ENCODE data around the gene AGRP.

AGRP gene

DNA sequence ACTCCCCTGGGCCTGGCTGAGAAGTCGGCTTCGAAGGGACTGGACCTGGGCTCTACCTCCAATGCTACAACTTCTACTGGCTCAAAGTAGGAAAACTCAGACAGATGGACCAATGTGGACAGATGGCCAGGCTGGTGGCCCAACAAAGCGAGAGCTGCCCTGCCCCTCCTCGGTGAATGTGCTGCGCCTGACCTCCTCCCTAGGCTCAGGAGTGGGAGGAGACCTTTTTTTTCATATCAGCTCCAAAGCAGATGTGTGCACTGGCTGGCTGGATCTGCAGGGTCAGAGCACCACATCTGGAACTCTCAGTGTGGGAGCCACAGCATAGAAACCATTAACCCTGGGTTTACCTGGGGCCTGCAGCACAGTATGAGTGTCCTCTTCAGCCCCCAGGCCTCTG, 23.2 kb downstream of the AGRP start:
- Histone ChIP-seq H3K36me3 (no peaks in the 10 kb centered on the region), H3K27ac (peak overlapping the region in 1 of 2 donors; percentile 54), H3K9me3 (no peaks in the 10 kb centered on the region), H3K4me1 (peaks cover 0 to 85% (median 57%) of the 10 kb centered on the region in 4 donors), H3K4me3 (no peak overlapping the region), H3K27me3 (no peaks in the 10 kb centered on the region)
- intact Hi-C loops (cut with DNase I; ENCODE audit: low total_unique reads), result loop anchor here (5.0 kb wide), 1 partner anchor 33 kb away; no protein-coding TSS in a partner anchor
- TF ChIP-seq, protein P1, sequence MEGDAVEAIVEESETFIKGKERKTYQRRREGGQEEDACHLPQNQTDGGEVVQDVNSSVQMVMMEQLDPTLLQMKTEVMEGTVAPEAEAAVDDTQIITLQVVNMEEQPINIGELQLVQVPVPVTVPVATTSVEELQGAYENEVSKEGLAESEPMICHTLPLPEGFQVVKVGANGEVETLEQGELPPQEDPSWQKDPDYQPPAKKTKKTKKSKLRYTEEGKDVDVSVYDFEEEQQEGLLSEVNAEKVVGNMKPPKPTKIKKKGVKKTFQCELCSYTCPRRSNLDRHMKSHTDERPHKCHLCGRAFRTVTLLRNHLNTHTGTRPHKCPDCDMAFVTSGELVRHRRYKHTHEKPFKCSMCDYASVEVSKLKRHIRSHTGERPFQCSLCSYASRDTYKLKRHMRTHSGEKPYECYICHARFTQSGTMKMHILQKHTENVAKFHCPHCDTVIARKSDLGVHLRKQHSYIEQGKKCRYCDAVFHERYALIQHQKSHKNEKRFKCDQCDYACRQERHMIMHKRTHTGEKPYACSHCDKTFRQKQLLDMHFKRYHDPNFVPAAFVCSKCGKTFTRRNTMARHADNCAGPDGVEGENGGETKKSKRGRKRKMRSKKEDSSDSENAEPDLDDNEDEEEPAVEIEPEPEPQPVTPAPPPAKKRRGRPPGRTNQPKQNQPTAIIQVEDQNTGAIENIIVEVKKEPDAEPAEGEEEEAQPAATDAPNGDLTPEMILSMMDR (IDR thresholded peaks at IDR 0.05), result no peak
- no peak for DNase-seq

DNA sequence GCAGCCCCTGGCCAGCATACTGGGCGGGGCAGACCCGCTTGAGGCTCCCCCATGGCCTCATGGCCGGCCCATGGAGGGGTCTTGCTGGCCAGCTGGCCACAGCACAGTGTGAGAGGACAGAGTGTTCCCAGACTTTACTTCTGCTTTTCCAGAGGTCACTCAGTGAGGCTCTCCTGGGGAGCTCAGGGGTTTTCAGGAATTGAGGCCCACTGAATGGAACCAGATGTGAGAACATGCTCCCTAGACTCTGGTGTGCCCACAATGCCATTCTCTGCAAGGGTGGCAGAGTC, 23.5 kb downstream of the AGRP start:
- no peak overlapping the region for H3K4me3 ChIP-seq
- peak overlapping the region; percentile 46 to 54 for H3K27ac ChIP-seq
- H3K27me3 ChIP-seq, result no peaks in the 10 kb centered on the region
- intact Hi-C loops (cut with DNase I; ENCODE audit: low total_unique reads), result loop anchor here (5.0 kb wide), 1 partner anchor 33 kb away; no protein-coding TSS in a partner anchor
- no peaks in the 10 kb centered on the region for H3K9me3 ChIP-seq
- H3K4me1 ChIP-seq, result peaks cover 0 to 83% (median 53%) of the 10 kb centered on the region in 4 donors
- DNase-seq, result no peak
- TF ChIP-seq, protein P1 (IDR thresholded peaks at IDR 0.05), result no peak
- no peaks in the 10 kb centered on the region for H3K36me3 ChIP-seq

DNA sequence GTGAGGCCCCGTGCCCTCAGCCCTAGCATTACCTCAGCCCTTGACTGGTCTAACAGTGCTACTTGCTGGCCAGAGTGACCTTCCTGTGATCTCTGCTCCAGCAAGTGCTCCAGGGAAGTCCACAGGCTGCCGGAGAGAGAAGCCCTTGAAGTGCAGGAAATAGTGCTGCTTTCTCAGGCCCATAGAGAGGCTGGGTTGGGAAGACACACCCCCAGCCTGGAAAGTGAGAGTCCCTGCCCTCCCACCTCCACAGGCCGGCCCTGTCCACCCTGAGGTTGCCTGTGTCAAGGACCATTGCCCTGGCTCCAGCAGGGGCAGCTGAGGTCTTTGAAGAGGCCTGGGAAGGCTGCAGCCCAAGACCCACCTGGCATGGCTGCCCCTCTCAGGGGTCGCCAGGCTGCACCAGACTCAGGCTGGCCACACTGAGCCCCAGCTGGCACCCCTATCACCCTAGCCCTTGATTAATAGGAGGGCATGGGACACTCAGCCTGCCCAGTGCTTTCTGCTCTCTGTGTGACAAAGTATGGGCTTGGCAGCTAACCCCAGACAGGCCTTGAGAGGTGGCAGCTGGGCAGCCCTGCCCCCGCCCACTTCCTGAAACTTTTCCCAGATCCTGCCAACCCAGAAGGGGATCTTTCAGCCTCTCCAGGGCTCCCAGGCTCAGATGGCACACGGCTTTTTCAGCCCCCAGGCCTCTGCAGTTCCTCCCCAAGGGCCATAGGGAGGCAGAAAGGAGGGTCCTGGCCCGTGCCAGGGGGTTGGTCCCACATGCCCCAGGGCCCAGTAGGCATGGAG, 24.1 kb downstream of the AGRP start:
- intact Hi-C loops (cut with DNase I; ENCODE audit: low total_unique reads), result no loop called here
- Histone ChIP-seq H3K4me3 (no peak overlapping the region), H3K36me3 (no peaks in the 10 kb centered on the region), H3K27me3 (no peaks in the 10 kb centered on the region), H3K9me3 (no peaks in the 10 kb centered on the region), H3K27ac (peak overlapping the region; percentile 46 to 54), H3K4me1 (peaks cover 0 to 78% (median 50%) of the 10 kb centered on the region in 4 donors)
- TF ChIP-seq, protein P1 (IDR thresholded peaks at IDR 0.05), result no peak
- no peak for DNase-seq

DNA sequence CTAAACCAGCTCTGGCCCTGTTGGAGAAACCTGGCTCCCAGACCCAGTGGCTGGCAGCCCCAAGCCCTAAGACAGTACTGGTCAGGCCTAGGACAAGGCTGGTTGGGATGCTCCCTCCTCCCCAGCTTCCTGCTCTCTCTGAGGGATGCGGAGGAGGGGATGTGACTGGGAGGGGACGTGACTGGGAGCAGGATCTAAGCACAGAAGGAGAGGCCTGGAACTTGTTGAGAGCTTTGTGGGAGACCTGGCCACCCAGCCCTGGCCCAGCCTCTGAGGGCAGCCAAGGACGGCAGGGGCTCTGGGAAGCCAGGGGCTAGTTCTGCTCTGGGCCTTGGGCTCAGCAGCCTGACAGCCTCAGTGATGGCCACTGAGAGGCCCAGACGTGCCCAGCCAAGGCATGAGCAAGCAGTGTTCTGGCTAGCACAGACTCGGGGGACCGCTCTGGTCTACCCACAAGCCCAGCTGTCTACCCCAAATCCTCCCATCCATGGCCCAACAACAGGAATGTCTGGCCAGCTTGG, 25.2 kb downstream of the AGRP start:
- Histone ChIP-seq H3K27me3 (no peaks in the 10 kb centered on the region), H3K27ac (peak overlapping the region; percentile 46 to 54), H3K4me3 (no peak overlapping the region), H3K4me1 (peaks cover 0 to 74% (median 50%) of the 10 kb centered on the region in 4 donors), H3K9me3 (no peaks in the 10 kb centered on the region), H3K36me3 (peaks cover under 1 to 5% (median 2%) of the 10 kb centered on the region in 3 donors)
- DNase-seq, result no peak
- intact Hi-C loops (cut with DNase I; ENCODE audit: low total_unique reads), result no loop called here
- TF ChIP-seq, protein P1 (IDR thresholded peaks at IDR 0.05), result no peak

DNA sequence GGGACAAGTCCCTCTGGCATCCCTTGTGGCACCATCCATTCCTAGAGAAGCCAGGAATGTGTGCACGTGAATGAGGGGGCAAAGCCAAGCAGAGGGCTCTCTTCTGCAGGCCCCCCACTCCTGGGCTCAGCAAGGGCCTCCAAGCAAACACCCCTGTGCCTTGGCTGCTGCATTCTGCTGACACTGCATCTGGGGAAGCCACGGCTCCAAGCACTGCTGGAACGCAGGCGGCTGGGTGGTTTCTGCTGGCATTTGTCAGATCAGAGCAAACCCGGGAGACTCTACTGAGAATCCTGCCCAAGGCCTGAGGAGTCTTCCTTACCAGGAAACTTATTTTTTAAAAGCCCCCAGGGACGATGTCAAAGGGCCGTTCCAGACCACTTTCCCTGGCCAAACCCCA, 25.7 kb downstream of the AGRP start:
- no peak for DNase-seq
- Histone ChIP-seq H3K36me3 (peaks cover 6 to 11% (median 7%) of the 10 kb centered on the region in 3 donors), H3K27ac (peak overlapping the region in 1 of 2 donors; percentile 54), H3K27me3 (no peaks in the 10 kb centered on the region), H3K4me1 (peaks cover 0 to 74% (median 50%) of the 10 kb centered on the region in 4 donors), H3K9me3 (no peaks in the 10 kb centered on the region), H3K4me3 (no peak overlapping the region)
- TF ChIP-seq, protein P1 (IDR thresholded peaks at IDR 0.05), result no peak
- intact Hi-C loops (cut with DNase I; ENCODE audit: low total_unique reads), result no loop called here

All from tibial artery (tissue), 4 donors.